Stimulated activated CD4-positive, alpha-beta T cell treated with anti-CD3 and anti-CD28 coated beads, Interleukin-2, amount 100 ng/mL, for 4 hours (primary cell): Measurements from ENCODE around the gene TSPAN11.

ENCODE experiments used
- DNase-seq: peaks from one replicate; pipeline ENCODE4 v3.0.0-alpha.2; 2020; ENCODE audit warnings: low read depth

TSPAN11 gene

GRCh38 chr12:30959778-30960177 lies 33.2 kb downstream of the TSPAN11 start:
- DNase-seq: no peak

GRCh38 chr12:30961030-30961429 lies 34.5 kb downstream of the TSPAN11 start:
- no peak for DNase-seq

GRCh38 chr12:30962047-30962446 lies 35.5 kb downstream of the TSPAN11 start:
- DNase-seq: no peak

- no peak for DNase-seq
Observed at GRCh38 chr12:30963709-30964564, 37.4 kb downstream of the TSPAN11 start.

- DNase-seq: no peak
Observed at GRCh38 chr12:30964896-30965612, 38.5 kb downstream of the TSPAN11 start.

GRCh38 chr12:30965613-30965985 lies 39.1 kb downstream of the TSPAN11 start:
- no peak for DNase-seq

- DNase-seq: no peak
Observed at GRCh38 chr12:30967026-30967425, 40.5 kb downstream of the TSPAN11 start.

GRCh38 chr12:30968211-30968610 lies 41.7 kb downstream of the TSPAN11 start:
- no peak for DNase-seq

- no peak for DNase-seq
Observed at GRCh38 chr12:30969006-30969405, 42.5 kb downstream of the TSPAN11 start.

- no peak for DNase-seq
Observed at GRCh38 chr12:30969606-30970395, 43.3 kb downstream of the TSPAN11 start.

- DNase-seq: no peak
Observed at GRCh38 chr12:30970559-30971197, 44.1 kb downstream of the TSPAN11 start.

GRCh38 chr12:30972035-30972434 lies 45.5 kb downstream of the TSPAN11 start:
- no peak for DNase-seq

- DNase-seq: no peak
Observed at GRCh38 chr12:30973175-30973574, 46.6 kb downstream of the TSPAN11 start.

- no peak for DNase-seq
Observed at GRCh38 chr12:30973830-30974229, 47.3 kb downstream of the TSPAN11 start.

- no peak for DNase-seq
Observed at GRCh38 chr12:30974746-30975500, 48.4 kb downstream of the TSPAN11 start.

GRCh38 chr12:30975581-30975980 lies 49.0 kb downstream of the TSPAN11 start:
- no peak for DNase-seq

GRCh38 chr12:30976206-30976605 lies 49.7 kb downstream of the TSPAN11 start:
- no peak for DNase-seq

GRCh38 chr12:30977124-30977523 lies 50.6 kb downstream of the TSPAN11 start:
- DNase-seq: no peak

- DNase-seq: no peak
Observed at GRCh38 chr12:30977537-30978349, 51.2 kb downstream of the TSPAN11 start.

GRCh38 chr12:30978639-30979038 lies 52.1 kb downstream of the TSPAN11 start:
- DNase-seq: no peak
